Measurements from ENCODE around the gene PTPRZ1. TPM values are rescaled to one million over a fixed set of nuclear protein-coding genes. Genes with fewer than 3 reads are reported as not detected.

PTPRZ1 gene
- total RNA-seq, 1 experiment from 2014 or later = 105 TPM

- TF ChIP-seq AR (CRISPR knock-in tag; IDR thresholded peaks at IDR 0.05) (no peak), PREB (CRISPR knock-in tag; IDR thresholded peaks at IDR 0.05; ENCODE audit: borderline replicate concordance) (no peak), TEAD1 (CRISPR knock-in tag; IDR thresholded peaks at IDR 0.05) (no peak), NR2C2 (CRISPR knock-in tag; IDR thresholded peaks at IDR 0.05) (no peak)
These were observed 31.2 kb downstream of the PTPRZ1 start (continued) for GRCh38 chr7:121904120-121904519.

DNA sequence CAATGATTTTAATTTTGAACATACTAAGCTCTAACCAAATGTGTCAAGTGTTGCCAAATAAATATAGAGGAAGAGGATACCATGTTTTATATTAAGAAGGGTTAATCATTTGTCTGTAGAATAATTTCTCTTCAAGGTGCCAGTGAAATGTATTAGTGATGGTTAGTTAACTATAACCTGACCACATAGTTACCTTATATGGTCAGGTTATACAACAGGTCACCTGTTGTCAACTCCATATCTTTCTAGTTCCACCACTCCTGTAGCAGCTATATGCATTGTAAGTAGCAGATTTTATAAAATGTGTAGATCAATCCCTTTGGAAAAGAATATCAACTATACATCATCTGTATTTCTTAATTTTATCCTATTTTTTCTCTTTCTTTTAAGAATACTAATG is 35.1 kb downstream of the PTPRZ1 start:
- no peak for DNase-seq (ENCODE audit: low spot score)
- Mint-ChIP-seq H3K27ac (no peak overlapping the region), H3K4me3 (no peak overlapping the region), H3K36me3 (0 out of 2 replicates have a peak, but pooled peaks cover 3% of the 10 kb centered on the region), H3K4me1 (peaks cover 42% of the 10 kb centered on the region), H3K27me3 (ENCODE audit: low read depth) (no peaks in the 10 kb centered on the region), H3K9me3 (no peaks in the 10 kb centered on the region)
- no peak for ATAC-seq
- no peak for TF ChIP-seq ARID4B (CRISPR knock-in tag; IDR thresholded peaks at IDR 0.05; ENCODE audit: borderline replicate concordance)
- no peak for TF ChIP-seq NR2C2 (CRISPR knock-in tag; IDR thresholded peaks at IDR 0.05)
- no peak for TF ChIP-seq RORB (CRISPR knock-in tag; IDR thresholded peaks at IDR 0.05)
- no peak for TF ChIP-seq ZBTB21 (CRISPR knock-in tag; IDR thresholded peaks at IDR 0.05; ENCODE audit: borderline replicate concordance)
- TF ChIP-seq ZNF671 (CRISPR knock-in tag; IDR thresholded peaks at IDR 0.05) = no peak
- no peak for TF ChIP-seq TCF7 (CRISPR knock-in tag; IDR thresholded peaks at IDR 0.05; ENCODE audit: low read depth)
- TF ChIP-seq ATF1 (CRISPR knock-in tag; IDR thresholded peaks at IDR 0.05) = no peak
- TF ChIP-seq PRDM15 (CRISPR knock-in tag; IDR thresholded peaks at IDR 0.05) = no peak
- no peak for TF ChIP-seq NFE2L1 (CRISPR knock-in tag; IDR thresholded peaks at IDR 0.05)
- TF ChIP-seq, protein P1, sequence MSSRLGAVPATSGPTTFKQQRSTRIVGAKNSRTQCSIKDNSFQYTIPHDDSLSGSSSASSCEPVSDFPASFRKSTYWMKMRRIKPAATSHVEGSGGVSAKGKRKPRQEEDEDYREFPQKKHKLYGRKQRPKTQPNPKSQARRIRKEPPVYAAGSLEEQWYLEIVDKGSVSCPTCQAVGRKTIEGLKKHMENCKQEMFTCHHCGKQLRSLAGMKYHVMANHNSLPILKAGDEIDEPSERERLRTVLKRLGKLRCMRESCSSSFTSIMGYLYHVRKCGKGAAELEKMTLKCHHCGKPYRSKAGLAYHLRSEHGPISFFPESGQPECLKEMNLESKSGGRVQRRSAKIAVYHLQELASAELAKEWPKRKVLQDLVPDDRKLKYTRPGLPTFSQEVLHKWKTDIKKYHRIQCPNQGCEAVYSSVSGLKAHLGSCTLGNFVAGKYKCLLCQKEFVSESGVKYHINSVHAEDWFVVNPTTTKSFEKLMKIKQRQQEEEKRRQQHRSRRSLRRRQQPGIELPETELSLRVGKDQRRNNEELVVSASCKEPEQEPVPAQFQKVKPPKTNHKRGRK (CRISPR knock-in tag; IDR thresholded peaks at IDR 0.05; ENCODE audit: borderline replicate concordance) = no peak
- TF ChIP-seq KAT7 (CRISPR knock-in tag; IDR thresholded peaks at IDR 0.05; ENCODE audit: borderline replicate concordance) = no peak
- TF ChIP-seq NFYB (CRISPR knock-in tag; conservative IDR thresholded peaks at IDR 0.05; ENCODE audit: low read depth) = no peak
- TF ChIP-seq ZNF263 (CRISPR knock-in tag; IDR thresholded peaks at IDR 0.05; ENCODE audit: low read depth) = no peak
- no peak for TF ChIP-seq ESRRA (CRISPR knock-in tag; IDR thresholded peaks at IDR 0.05; ENCODE audit: borderline replicate concordance)
- TF ChIP-seq, protein P2, sequence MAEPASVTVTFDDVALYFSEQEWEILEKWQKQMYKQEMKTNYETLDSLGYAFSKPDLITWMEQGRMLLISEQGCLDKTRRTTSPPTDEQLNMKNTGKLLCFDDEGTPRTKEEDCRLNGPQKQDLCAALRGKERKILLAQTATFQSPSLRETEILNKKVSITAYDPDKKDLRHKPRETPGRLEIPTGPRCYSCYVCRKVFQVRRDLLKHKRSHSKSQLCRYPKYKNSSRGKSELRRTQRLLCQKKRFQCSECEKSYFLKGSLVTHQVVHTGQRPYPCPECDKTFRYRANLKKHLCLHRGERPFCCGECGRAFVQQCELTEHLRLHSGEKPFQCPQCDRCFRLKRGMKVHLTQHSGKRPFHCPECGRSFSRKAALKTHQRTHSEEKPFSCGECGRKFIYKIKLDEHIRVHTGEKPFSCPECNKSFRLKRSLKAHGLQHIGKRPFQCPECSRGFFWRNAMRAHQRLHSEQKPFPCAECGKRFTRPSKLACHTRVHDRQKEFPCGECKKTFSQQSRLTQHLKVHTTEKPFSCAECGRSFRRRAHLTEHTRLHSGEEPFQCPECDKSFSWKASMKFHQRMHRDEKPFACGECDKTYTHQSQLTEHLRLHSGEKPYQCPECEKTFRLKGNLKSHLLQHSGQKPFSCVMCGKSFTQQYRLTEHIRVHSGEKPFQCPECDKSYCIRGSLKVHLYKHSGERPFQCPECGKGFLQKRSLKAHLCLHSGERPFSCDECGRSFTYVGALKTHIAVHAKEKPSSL (CRISPR knock-in tag; conservative IDR thresholded peaks at IDR 0.05) = no peak
- TF ChIP-seq NFATC4 (CRISPR knock-in tag; IDR thresholded peaks at IDR 0.05) = no peak
- no peak for TF ChIP-seq EMX1 (CRISPR knock-in tag; IDR thresholded peaks at IDR 0.05)
- POLR2A ChIA-PET = no interaction called here
- CTCF ChIA-PET = interaction anchor here (1.3 kb wide), 1 partner anchor 86 kb away, joined by 5 read pairs; no protein-coding TSS in a partner anchor

Measured in WTC11 (cell line).